Measurements from ENCODE around the gene MCRIP1.
"Not testable (repeated sequence)": the region's sequence is repeated elsewhere in the genome, so short reads cannot be mapped to it uniquely, and the experiment has no call there.

The MCRIP1 gene

DNA sequence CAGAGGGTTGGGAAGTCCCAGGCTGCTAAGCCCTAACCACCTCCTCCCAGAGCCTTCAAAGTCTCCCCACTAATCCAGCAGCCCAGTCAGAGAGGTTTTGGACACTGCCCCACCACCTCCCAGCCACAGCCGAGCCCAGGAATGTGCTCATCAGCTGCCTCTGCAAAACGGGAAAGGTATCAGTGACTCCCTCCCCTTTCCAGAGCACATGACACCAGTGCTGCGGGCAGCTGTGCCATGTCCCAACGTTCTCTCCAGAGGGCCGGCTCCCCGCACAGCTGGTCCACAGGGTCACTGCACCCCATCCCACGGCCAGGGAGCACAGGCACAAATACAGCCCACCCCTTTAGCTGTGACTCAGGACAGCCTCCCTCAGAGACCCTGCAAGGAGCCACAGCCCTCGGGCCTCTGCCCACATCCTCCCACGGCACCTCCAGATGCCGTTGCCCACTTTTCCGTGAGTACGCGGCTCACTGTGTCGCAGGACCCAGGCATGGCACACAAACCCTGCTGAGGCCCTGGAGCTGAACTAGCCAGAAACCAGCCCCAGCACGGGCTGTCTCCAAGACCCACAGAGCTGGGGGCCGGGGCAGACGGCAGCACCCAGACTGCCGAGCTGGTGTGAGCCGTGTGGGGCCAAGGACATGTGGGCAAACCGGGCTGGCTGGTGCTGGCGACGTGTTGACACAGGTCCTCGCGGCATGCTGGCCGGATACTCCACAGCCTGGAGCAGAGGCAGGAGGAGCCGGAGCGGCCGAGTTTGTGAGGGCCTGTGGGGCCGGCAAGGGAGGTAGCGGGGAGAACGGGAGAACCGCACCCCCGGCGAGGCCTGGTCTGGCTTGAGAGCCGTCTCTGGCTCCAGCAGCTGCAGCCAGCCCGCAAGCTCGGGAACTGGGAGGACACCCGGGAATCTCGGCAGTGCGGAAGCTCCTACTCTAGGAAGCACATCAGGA lies 8.0 kb upstream of the MCRIP1 start:
- no peak for DNase-seq

DNA sequence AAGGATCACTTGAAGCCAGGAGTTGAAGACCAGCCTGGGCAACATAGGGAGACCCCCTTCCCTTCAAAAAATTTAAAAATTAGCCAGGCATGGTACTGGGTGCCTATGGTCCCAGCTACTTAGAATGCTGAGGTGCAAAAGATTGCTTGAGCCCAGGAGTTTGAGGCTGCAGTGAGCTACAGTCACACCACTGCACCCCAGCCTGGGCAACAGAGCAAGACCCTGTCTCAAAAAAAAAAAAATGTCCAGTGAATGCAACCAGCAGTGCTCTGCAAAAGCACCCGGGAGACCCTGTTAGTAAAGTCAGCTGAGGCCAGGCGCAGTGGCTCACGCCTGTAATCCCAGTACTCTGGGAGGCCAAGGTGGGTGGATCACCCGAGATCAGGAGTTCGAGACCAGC lies 7.0 kb upstream of the MCRIP1 start:
- DNase-seq: not testable (repeated sequence)

- DNase-seq: no peak
Measured at GRCh38 chr17:81839301-81839700, 6.2 kb upstream of the MCRIP1 start.

DNA sequence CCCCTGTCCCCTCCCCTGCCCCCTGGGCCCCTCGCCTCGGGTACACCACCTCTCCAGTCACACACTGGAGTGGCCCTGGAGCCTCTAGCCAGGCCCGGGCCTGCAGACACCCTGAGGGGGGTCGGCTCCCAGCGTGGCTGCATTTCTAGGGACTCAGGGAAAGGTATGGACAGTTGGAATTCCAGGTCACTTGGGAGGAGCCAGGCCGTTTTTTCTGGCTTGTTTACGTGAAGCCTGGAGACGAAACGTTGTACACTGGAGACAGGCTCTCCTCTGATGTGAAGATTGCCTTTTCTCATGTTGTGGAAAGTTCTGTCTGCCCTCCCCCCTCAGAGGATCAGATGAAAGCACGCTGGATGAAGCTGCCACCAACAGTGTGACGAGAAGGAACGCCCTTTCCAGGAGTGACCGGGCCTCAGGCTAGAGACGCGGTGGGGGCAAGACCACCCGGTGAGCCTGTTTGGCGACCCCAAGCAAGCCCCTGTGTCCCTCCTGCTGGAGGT lies 5.7 kb upstream of the MCRIP1 start:
- no peak for DNase-seq

DNA sequence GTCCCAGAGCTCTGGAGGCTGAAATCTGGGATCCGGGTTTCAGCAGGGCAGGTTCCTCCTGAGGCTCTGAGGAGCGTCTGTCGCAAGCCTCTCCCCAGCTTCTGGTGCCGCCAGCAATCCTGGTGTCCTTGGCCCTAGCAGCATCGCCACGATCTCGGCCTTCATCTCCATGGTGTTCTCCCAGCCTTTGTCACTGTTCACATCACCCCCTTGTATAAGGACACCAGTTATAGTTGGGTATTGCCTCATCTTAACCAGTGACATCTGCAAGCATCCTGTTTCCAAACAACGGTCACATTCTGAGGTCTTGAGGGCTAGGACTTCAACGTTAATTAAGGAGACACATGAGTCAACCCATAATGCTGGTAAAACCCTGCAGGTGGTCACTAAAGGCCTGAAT lies 4.5 kb upstream of the MCRIP1 start:
- no peak for DNase-seq

GRCh38 chr17:81834831-81835267 lies 1.8 kb upstream of the MCRIP1 start, which contains the start of gene PPP1R27:
Gene PPP1R27, minus strand, starts transcription at chr17:81835050. Its CDS starts 97 bp downstream, at chr17:81834953.
- DNase-seq: no peak

GRCh38 chr17:81833921-81834830 lies 1.1 kb upstream of the MCRIP1 start:
- no peak for DNase-seq

DNA sequence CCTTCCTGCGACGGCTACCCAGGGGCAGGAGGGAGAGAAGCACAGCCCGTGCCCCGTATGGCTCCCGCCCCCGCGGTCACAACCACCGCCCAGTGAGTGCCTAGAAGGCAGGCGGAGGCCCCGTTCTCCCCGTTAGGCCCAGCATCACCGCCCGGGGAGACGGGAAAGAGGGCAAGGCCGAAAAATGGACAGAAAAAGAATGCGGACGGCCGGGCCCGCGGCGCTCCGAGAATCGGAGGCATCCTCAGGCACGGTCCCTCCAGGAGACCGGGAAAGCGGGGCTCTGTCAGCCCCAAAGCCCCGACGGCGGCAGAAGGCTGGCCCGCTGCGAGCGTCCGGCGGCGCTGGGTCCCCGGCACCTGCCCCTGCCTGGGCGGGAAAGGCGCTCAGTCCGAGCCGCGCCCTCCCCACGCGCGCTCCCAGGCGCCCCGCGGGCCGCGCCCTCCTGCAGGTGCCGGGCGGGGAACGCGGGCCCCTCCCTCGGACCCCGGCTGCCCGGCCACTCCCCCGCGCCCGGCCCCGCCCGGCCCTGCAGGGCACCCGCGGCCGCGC lies 407 bp downstream of the MCRIP1 start:
- DNase-seq: no peak

DNA sequence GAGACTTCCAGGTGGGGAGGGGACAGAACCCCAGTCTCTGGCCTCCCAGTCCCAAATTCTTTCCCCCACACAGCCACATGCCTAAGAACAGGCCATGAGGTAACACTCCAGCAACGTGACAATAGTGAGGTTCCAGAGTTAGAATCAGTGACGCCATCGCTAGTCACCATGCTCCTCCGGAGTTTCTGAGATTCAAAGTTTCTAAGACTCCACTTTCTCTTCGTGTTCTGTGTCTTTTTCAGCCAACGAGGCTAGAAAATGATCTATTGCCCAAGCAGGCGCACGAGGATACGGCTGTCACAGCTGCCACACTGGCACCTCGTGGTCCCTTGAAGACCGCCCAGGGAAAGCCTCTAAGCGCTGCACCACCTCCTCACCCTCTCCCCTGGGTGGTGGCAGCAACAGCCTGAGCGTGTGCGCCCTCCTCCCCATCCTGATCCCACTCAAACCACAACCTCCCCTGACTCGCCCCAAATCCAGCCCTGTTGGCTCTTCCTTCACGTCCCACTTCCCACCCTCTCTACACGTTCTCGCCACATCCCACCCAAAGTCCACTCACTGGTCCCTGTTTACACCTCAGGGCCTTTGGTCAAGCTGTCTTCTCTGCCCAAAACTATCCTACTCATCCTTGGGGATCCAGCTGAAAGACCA lies 1.0 kb downstream of the MCRIP1 start:
- no peak for DNase-seq

GRCh38 chr17:81831563-81831956 lies 1.5 kb downstream of the MCRIP1 start:
- DNase-seq: no peak

DNA sequence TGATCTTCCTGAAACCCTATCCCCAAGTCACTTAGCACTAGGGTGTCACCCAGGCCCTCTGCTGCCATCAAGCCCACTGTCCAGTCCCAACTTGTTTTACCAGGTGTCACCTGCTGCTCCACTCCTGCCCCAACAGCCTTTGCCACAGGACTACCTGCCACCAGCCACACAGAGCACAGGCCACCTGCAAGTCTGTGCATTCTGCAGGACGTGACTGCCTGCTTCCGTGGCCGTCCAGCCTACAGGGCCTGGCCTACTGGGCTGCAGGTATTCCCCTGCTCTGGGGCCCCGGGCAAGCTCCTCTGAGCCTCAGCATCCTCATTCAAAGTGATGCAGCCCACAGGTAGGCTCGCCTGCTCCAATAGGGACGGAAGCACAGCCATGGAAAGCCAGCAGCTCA lies 3.2 kb downstream of the MCRIP1 start:
- no peak for DNase-seq

- no peak for DNase-seq
Measured at GRCh38 chr17:81828656-81829055, 4.4 kb downstream of the MCRIP1 start.

- no peak for DNase-seq
Measured at GRCh38 chr17:81825841-81826466, 7.1 kb downstream of the MCRIP1 start.

DNA sequence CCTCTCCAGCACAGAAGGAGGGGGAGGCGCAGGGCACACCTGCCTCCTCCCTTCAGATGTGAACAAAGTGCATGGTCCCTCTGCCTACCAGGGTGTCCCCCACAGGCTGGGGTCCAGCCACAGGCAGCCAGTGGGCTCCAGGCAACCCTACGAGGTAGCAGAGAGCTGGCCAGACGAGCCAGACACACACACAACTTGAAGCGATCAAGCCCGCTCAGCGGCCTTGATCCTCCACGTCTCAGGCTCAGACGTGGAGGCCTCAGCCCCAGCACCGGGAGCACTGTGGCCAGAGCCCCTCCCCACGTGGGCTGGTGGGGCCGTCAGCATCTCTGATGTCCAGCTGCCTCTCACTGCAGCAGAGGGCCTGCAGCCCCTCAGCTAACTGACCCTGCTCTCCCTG lies 8.5 kb downstream of the MCRIP1 start:
- no peak for DNase-seq

DNA sequence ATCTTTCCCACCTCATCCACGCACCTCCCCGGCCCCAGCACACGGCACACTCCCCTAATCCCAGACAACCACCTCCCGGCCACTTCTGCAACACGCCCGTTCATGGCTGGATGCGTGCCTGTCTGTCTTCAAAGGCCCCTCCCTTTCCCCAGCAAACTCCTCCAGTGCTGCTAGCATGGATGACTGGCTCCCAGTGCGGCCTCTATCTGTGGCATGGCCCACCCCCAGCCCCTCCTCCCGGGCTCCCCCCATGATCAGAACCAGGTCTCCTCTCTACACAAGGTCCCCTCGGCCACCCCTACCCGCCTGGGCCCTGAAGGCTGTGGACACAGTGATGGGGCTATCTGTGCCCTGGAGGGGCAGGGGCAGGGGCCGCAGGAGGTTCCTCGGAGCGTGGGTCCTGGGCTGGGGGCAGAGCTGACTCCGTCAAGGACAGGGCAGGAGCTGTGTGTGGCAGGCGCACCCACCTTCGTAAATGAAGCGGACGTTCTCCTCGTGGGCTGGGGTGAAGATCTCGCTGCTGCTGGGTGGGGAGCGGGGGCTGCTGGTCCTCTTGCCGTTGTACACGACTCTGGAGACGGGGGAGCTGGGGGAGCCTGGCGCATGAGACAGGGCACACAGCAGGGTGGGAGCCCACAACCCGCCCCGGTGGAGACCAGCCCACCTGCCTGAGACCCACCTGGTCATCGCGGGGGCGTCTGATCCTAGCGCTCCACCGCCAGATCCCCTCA lies 9.1 kb downstream of the MCRIP1 start:
- DNase-seq: no peak

- DNase-seq: no peak
Measured at GRCh38 chr17:81822996-81823819, 9.9 kb downstream of the MCRIP1 start.

GRCh38 chr17:81822312-81822637 lies 10.8 kb downstream of the MCRIP1 start:
- no peak for DNase-seq

DNA sequence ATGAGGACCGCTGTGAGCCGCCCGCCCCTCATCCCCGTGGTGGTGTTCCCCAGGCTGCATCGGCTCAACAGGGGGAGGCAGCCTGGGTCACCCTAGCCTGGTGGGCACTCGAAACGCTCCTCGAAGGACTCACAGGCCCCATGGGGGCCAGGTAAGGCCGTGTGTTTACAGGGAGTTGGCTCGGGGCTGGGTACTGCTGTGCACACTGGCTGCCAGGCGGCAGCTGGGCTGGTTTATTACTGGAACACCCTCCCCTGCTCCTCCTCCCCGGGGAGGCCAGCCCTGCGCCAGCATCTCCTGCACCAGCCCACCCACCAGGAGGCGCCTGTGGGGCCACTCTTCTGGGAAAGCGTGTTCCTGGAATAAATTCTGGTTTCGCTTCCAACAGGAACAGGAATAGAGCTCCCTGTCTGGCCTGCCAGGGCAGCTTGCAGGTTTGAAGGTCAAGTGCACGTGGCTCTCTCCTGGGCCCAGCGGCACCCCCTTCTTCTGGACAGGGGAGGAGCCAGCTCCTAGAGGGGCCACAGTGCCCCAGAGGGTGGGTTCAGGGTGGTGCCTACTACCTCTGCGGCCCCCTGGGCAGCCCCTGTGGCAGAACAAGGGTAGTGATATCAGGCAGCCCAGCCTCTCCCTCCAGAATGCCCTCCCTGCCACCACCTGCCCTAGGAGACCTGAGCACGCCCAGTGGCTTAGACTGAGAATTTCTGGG lies 11.3 kb downstream of the MCRIP1 start:
- no peak for DNase-seq

DNA sequence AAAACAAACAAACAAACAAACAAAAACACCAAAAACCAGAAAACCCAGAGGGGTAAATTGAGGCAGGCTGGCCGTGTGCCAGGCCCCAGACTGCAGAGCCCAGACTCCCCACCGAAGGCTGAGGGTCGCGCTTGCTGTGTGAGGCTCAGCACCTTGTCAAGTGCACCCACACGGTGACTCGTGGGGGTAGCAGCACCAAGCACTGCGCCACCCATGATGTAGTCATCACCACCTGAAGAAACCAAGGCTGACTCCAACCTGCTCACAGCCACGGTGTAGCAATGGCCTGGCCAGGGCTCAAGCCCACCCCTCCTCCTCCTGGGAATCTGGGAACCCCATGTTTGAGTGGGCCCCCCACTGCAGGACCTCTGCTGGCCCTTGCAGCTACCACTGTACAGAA lies 11.9 kb downstream of the MCRIP1 start:
- DNase-seq: no peak

- DNase-seq: no peak
Measured at GRCh38 chr17:81819708-81820107, 13.4 kb downstream of the MCRIP1 start.

Measured in GOT3 (cell line).